HEK293 (cell line): ENCODE results near the gene GNAQ.

Source experiments
- MYNN ChIP-seq: fragments of 450-650 bp; formaldehyde crosslinking; IDR thresholded peaks from 2 replicates; pipeline ENCODE4 v1.5.1; 2016; ENCODE audit warnings: missing biosample characterization, missing genetic modification characterization, borderline replicate concordance
- MZF1 ChIP-seq: fragments of 450-650 bp; formaldehyde crosslinking; IDR thresholded peaks from 2 replicates; pipeline ENCODE4 v1.5.1; 2017; ENCODE audit warnings: missing biosample characterization, missing genetic modification characterization, borderline replicate concordance
- TCF7L2 ChIP-seq: IDR thresholded peaks from 2 replicates; pipeline ENCODE4 v1.6.1; 2011; ENCODE audit warnings: low read depth, mild to moderate bottlenecking, inconsistent platforms, low read length, moderate library complexity, borderline replicate concordance
- ZNF10 ChIP-seq: fragments of 450-650 bp; formaldehyde crosslinking; IDR thresholded peaks from 2 replicates; pipeline ENCODE4 v1.5.1; 2017; ENCODE audit warnings: missing biosample characterization, missing genetic modification characterization
- ZNF146 ChIP-seq: fragments of 450-650 bp; formaldehyde crosslinking; IDR thresholded peaks from 2 replicates; pipeline ENCODE4 v1.5.1; 2016; ENCODE audit warnings: missing biosample characterization, missing genetic modification characterization
- ZNF155 ChIP-seq: fragments of 450-650 bp; formaldehyde crosslinking; IDR thresholded peaks from 2 replicates; pipeline ENCODE4 v1.5.1; 2016; ENCODE audit warnings: missing biosample characterization, missing genetic modification characterization
- ZNF157 ChIP-seq: fragments of 450-650 bp; formaldehyde crosslinking; IDR thresholded peaks from 2 replicates; pipeline ENCODE4 v1.5.1; 2016; ENCODE audit warnings: missing biosample characterization, missing genetic modification characterization
- ZNF707 ChIP-seq: fragments of 450-650 bp; formaldehyde crosslinking; IDR thresholded peaks from 2 replicates; pipeline ENCODE4 v1.5.1; 2016; ENCODE audit warnings: missing biosample characterization, missing genetic modification characterization
- TF ChIP-seq, protein P1 (sequence below): fragments of 450-650 bp; formaldehyde crosslinking; IDR thresholded peaks from 2 replicates; pipeline ENCODE4 v1.5.1; 2016; ENCODE audit warnings: missing biosample characterization, missing genetic modification characterization
- TF ChIP-seq, protein P2 (sequence below): fragments of 450-650 bp; formaldehyde crosslinking; IDR thresholded peaks from 2 replicates; pipeline ENCODE4 v1.5.1; 2016; ENCODE audit warnings: missing biosample characterization, missing genetic modification characterization
- TF ChIP-seq, protein P3 (sequence below): fragments of 450-650 bp; formaldehyde crosslinking; IDR thresholded peaks from 2 replicates; pipeline ENCODE4 v1.5.1; 2016; ENCODE audit warnings: missing biosample characterization, missing genetic modification characterization

DNA sequence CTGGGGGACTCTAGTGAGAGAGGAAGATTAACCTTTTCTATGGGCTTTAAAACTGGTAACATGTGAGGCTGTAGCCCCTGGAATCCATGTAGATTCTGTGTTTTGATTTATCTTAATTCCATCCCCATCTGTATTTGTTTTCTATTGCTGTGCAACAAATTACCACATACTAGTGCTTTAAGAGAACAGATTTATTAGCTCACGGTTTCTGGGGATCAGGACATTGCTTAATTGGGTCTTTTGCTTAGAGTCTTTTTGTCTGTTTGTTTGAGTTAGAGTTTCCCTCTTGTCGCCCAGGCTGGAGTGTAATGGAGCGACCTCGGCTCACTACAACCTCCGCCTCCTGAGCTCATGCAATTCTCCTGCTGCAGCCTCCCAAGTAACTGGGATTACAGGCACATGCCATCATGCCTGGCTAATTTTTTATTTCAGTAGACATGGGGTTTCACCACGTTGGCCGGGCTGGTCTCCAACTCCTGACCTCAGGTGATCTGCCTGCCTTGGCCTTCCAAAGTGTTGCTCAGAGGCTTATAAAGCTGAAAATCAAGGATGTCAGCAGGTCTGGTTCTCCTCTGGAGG, 353.6 kb downstream of the GNAQ start:
- TF ChIP-seq, protein P1, sequence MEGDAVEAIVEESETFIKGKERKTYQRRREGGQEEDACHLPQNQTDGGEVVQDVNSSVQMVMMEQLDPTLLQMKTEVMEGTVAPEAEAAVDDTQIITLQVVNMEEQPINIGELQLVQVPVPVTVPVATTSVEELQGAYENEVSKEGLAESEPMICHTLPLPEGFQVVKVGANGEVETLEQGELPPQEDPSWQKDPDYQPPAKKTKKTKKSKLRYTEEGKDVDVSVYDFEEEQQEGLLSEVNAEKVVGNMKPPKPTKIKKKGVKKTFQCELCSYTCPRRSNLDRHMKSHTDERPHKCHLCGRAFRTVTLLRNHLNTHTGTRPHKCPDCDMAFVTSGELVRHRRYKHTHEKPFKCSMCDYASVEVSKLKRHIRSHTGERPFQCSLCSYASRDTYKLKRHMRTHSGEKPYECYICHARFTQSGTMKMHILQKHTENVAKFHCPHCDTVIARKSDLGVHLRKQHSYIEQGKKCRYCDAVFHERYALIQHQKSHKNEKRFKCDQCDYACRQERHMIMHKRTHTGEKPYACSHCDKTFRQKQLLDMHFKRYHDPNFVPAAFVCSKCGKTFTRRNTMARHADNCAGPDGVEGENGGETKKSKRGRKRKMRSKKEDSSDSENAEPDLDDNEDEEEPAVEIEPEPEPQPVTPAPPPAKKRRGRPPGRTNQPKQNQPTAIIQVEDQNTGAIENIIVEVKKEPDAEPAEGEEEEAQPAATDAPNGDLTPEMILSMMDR = no peak
- TF ChIP-seq, protein P2, sequence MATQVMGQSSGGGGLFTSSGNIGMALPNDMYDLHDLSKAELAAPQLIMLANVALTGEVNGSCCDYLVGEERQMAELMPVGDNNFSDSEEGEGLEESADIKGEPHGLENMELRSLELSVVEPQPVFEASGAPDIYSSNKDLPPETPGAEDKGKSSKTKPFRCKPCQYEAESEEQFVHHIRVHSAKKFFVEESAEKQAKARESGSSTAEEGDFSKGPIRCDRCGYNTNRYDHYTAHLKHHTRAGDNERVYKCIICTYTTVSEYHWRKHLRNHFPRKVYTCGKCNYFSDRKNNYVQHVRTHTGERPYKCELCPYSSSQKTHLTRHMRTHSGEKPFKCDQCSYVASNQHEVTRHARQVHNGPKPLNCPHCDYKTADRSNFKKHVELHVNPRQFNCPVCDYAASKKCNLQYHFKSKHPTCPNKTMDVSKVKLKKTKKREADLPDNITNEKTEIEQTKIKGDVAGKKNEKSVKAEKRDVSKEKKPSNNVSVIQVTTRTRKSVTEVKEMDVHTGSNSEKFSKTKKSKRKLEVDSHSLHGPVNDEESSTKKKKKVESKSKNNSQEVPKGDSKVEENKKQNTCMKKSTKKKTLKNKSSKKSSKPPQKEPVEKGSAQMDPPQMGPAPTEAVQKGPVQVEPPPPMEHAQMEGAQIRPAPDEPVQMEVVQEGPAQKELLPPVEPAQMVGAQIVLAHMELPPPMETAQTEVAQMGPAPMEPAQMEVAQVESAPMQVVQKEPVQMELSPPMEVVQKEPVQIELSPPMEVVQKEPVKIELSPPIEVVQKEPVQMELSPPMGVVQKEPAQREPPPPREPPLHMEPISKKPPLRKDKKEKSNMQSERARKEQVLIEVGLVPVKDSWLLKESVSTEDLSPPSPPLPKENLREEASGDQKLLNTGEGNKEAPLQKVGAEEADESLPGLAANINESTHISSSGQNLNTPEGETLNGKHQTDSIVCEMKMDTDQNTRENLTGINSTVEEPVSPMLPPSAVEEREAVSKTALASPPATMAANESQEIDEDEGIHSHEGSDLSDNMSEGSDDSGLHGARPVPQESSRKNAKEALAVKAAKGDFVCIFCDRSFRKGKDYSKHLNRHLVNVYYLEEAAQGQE (tag by site-specific recombination) = no peak
- TF ChIP-seq, protein P3, sequence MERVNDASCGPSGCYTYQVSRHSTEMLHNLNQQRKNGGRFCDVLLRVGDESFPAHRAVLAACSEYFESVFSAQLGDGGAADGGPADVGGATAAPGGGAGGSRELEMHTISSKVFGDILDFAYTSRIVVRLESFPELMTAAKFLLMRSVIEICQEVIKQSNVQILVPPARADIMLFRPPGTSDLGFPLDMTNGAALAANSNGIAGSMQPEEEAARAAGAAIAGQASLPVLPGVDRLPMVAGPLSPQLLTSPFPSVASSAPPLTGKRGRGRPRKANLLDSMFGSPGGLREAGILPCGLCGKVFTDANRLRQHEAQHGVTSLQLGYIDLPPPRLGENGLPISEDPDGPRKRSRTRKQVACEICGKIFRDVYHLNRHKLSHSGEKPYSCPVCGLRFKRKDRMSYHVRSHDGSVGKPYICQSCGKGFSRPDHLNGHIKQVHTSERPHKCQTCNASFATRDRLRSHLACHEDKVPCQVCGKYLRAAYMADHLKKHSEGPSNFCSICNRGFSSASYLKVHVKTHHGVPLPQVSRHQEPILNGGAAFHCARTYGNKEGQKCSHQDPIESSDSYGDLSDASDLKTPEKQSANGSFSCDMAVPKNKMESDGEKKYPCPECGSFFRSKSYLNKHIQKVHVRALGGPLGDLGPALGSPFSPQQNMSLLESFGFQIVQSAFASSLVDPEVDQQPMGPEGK (tag by site-specific recombination) = no peak
- no peak for TF ChIP-seq MYNN (tag by site-specific recombination)
- no peak for TF ChIP-seq ZNF10 (tag by site-specific recombination)
- no peak for TF ChIP-seq TCF7L2
- no peak for TF ChIP-seq ZNF707 (tag by site-specific recombination)
- no peak for TF ChIP-seq ZNF157 (tag by site-specific recombination)
- no peak for TF ChIP-seq MZF1 (tag by site-specific recombination)
- no peak for TF ChIP-seq ZNF155 (tag by site-specific recombination)
- TF ChIP-seq ZNF146 (tag by site-specific recombination) = no peak
